Lung (tissue), 12 donors: ENCODE measurements around the gene ABCG2. TPM values are rescaled to one million over a fixed set of nuclear protein-coding genes. Genes with fewer than 3 reads are reported as not detected.
"Not testable (repeated sequence)": the region's sequence is repeated elsewhere in the genome, so short reads cannot be mapped to it uniquely, and the experiment has no call there.

Source experiments
- ATAC-seq: fragments of 200-7000 bp; cut with Tn5 transposase; one replicate; pipeline ENCODE4 v1.9.1; 2020; ENCODE audit warnings: moderate number of reproducible peaks; ENCODE audit not compliant: insufficient read depth, low FRiP score
- DNase-seq, 3 donors: peaks; one replicate each; pipeline ENCODE4 v3.0.0-alpha.2; 2013 to 2017
- H3K27ac ChIP-seq, 2 donors: one replicate each; pipeline ENCODE4 v1.5.1; 2013; ENCODE audit warnings: mild to moderate bottlenecking in 2 of 2, moderate library complexity in 2 of 2, control low read depth in 1 of 2, inconsistent platforms in 1 of 2, low read depth in 1 of 2, low read length in 1 of 2
- H3K27me3 ChIP-seq, 3 donors: one replicate each; pipeline ENCODE4 v1.5.1; 2013; ENCODE audit warnings: low read length in 2 of 3; ENCODE audit not compliant: control insufficient read depth in 3 of 3, insufficient read depth in 3 of 3
- H3K36me3 ChIP-seq, 4 donors: one replicate each; pipeline ENCODE4 v1.5.1; 2013; ENCODE audit warnings: low read length in 4 of 4, mild to moderate bottlenecking in 1 of 4, moderate library complexity in 1 of 4; ENCODE audit not compliant: control insufficient read depth in 4 of 4, insufficient read depth in 4 of 4
- H3K4me1 ChIP-seq, 5 donors: one replicate each; pipeline ENCODE4 v1.5.1; 2013; ENCODE audit warnings: low read length in 5 of 5, mild to moderate bottlenecking in 2 of 5, moderate library complexity in 1 of 5; ENCODE audit not compliant: control insufficient read depth in 5 of 5, insufficient read depth in 5 of 5
- H3K4me3 ChIP-seq: one replicate; pipeline ENCODE4 v1.5.1; 2013; ENCODE audit warnings: mild to moderate bottlenecking, control low read depth, moderate library complexity
- H3K9ac ChIP-seq, 2 donors: one replicate each; pipeline ENCODE4 v1.5.1; 2013; ENCODE audit warnings: low read length in 2 of 2, control low read depth in 1 of 2; ENCODE audit not compliant: insufficient read depth in 1 of 2
- H3K9me3 ChIP-seq, 4 donors: one replicate each; pipeline ENCODE4 v1.5.1; 2013; ENCODE audit warnings: low read length in 3 of 4, mild to moderate bottlenecking in 1 of 4, moderate library complexity in 1 of 4; ENCODE audit not compliant: control insufficient read depth in 4 of 4, insufficient read depth in 3 of 4
- CTCF ChIP-seq: IDR thresholded peaks from 2 replicates; pipeline ENCODE4 v1.5.1; 2012; ENCODE audit warnings: mild to moderate bottlenecking; ENCODE audit errors: control extremely low read depth, extremely low read depth
- WGBS, 2 donors: extraction: QIAGEN DNeasy Blood & Tissue Kit; methylation state at CpG; one replicate each; pipeline ENCODE4 v1.1.7; 2013; 5-methylcytosine and 5-hydroxymethylcytosine counted together
- polyA plus RNA-seq, 2 donors: library from polyadenylated mRNA; stranded (reverse); fragments of 200-250 nt; gene quantifications; one replicate each; pipeline ENCODE4 v1.2.1, GENCODE V29; 2013
- total RNA-seq, 2 donors: library from RNA; depleted of rRNA in 1 of 2; stranded (reverse); fragments of >200 nt in 1 of 2; gene quantifications; one replicate each; pipeline ENCODE4 v1.2.1, GENCODE V29; 2014 to 2021
- donor health status: control.
- donor health status: control.
- donor health status: Bipolar disorder and iron deficiency.
- donor health status: healthy.
- donor health status: DM: yes; HTN: yes; CAD: no.

ABCG2 gene
- total and polyA plus RNA-seq, 4 donors = 1.0 to 15.7 (median 3.3) TPM

- ATAC-seq (no peak), DNase-seq (peak in 2 of 3 donors; percentile 53 to 55)
- Histone ChIP-seq H3K9me3 (no peaks in the 10 kb centered on the region), H3K36me3 (no peaks in the 10 kb centered on the region), H3K27me3 (peaks cover 0 to 3% (median 0%) of the 10 kb centered on the region in 3 donors), H3K27ac (no peak overlapping the region), H3K4me3 (peak overlapping the region; percentile 21), H3K4me1 (peaks cover 0 to 4% (median 0%) of the 10 kb centered on the region in 5 donors), H3K9ac (peak overlapping the region; percentile 52 to 70)
- TF ChIP-seq CTCF = no peak
- WGBS, 2 donors = 9 to 10% methylated on average over 12 of the region's 12 CpGs
Observed at GRCh38 chr4:88158038-88158488, 376 bp downstream of the ABCG2 start.

GRCh38 chr4:88152331-88152730 is 6.1 kb downstream of the ABCG2 start:
- not testable (repeated sequence) for H3K27ac ChIP-seq, ATAC-seq, H3K4me1 ChIP-seq, H3K9ac ChIP-seq, DNase-seq, H3K27me3 ChIP-seq, H3K4me3 ChIP-seq, H3K36me3 ChIP-seq, H3K9me3 ChIP-seq
- WGBS, 2 donors = 93 to 95% methylated on average over 8 of the region's 8 CpGs

GRCh38 chr4:88148560-88148959 is 9.9 kb downstream of the ABCG2 start:
- TF ChIP-seq CTCF = no peak
- no peak overlapping the region for H3K4me3 ChIP-seq
- 53 to 72% methylated on average over 2 of the region's 2 CpGs for WGBS, 2 donors

GRCh38 chr4:88147799-88148217 is 10.6 kb downstream of the ABCG2 start:
- H3K27me3 ChIP-seq = no peaks in the 10 kb centered on the region
- ATAC-seq = no peak
- H3K27ac ChIP-seq = no peak overlapping the region
- H3K4me3 ChIP-seq = no peak overlapping the region
- H3K4me1 ChIP-seq = peaks cover 0 to 10% (median 0%) of the 10 kb centered on the region in 5 donors
- no peak overlapping the region for H3K9ac ChIP-seq
- TF ChIP-seq CTCF = no peak
- 69 to 84% methylated on average over 4 of the region's 4 CpGs for WGBS, 2 donors
- H3K36me3 ChIP-seq = peaks cover 0 to 4% (median 0%) of the 10 kb centered on the region in 4 donors
- DNase-seq = peak in 2 of 3 donors; percentile 31 to 53
- H3K9me3 ChIP-seq = peaks cover 0 to 2% (median 0%) of the 10 kb centered on the region in 4 donors

More at GRCh38 chr4:88148560-88148959, 9.9 kb downstream of the ABCG2 start:
- H3K4me1 ChIP-seq = peaks cover 0 to 10% (median 0%) of the 10 kb centered on the region in 5 donors
- peaks cover 0 to 4% (median 0%) of the 10 kb centered on the region in 4 donors for H3K36me3 ChIP-seq
- H3K9me3 ChIP-seq = peaks cover 0 to 2% (median 0%) of the 10 kb centered on the region in 4 donors
- no peak overlapping the region for H3K27ac ChIP-seq
- DNase-seq (peak in 2 of 3 donors; percentile 42 to 43), ATAC-seq (no peak)
- H3K27me3 ChIP-seq = no peaks in the 10 kb centered on the region
- H3K9ac ChIP-seq = no peak overlapping the region
